ENCODE data around the gene ANKRD34A. TPM values are rescaled to one million over a fixed set of nuclear protein-coding genes. Genes with fewer than 3 reads are reported as not detected.

Gene ANKRD34A
- polyA plus RNA-seq (ENCODE audit: insufficient read length in 10 of 10), result 1 to 10 TPM in 6 of 10 donors, under 1 TPM in 4; 0.73 to 1.4 (median 1.1) TPM
- long read RNA-seq, donor 1, partial matches to known transcripts, result 60 of 60 reads
- long read RNA-seq, donor 1, other reads (novel, unspliced or antisense), result 0 of 60 reads
- long read RNA-seq, donor 2, partial matches to known transcripts, result 85 of 102 reads
- long read RNA-seq, donor 2, other reads (novel, unspliced or antisense), result 17 of 102 reads
- long read RNA-seq, donor 3, result 0 reads
- long read RNA-seq, donor 4, partial matches to known transcripts, result 62 of 82 reads
- long read RNA-seq, donor 4, other reads (novel, unspliced or antisense), result 20 of 82 reads
- long read RNA-seq, donor 5, partial matches to known transcripts, result 88 of 108 reads
- long read RNA-seq, donor 5, other reads (novel, unspliced or antisense), result 20 of 108 reads
- long read RNA-seq, donor 6, result 0 reads
- long read RNA-seq, donor 7, partial matches to known transcripts, result 32 of 66 reads
- long read RNA-seq, donor 7, other reads (novel, unspliced or antisense), result 34 of 66 reads
- long read RNA-seq, donor 8, result 0 reads
- long read RNA-seq, donor 9, result 0 reads

- peak; percentile 94 to 98 (median 94) for DNase-seq
Observed at GRCh38 chr1:145964328-145965118, at the start of gene ANKRD34A, which contains the start of gene POLR3GL. Gene ANKRD34A (minus strand): TSS chr1:145964575. CDS start chr1:145961759, 2,816 bp downstream. Gene POLR3GL (plus strand): TSS chr1:145964690. CDS start chr1:145974866, 10,176 bp downstream.

GRCh38 chr1:146013559-146013922, 49.2 kb upstream of the ANKRD34A start:
- no peak for DNase-seq

GRCh38 chr1:146012703-146013558, 48.6 kb upstream of the ANKRD34A start:
- peak; percentile 76 to 83 (median 83) for DNase-seq

- no peak for DNase-seq
Observed at GRCh38 chr1:146010126-146010738, 45.9 kb upstream of the ANKRD34A start.

- DNase-seq, result no peak
Observed at GRCh38 chr1:146007489-146008133, 43.2 kb upstream of the ANKRD34A start.

- no peak for DNase-seq
Observed at GRCh38 chr1:146001709-146002108, 37.3 kb upstream of the ANKRD34A start.

GRCh38 chr1:145999321-146000024, 35.1 kb upstream of the ANKRD34A start:
- DNase-seq, result no peak

- no peak for DNase-seq
Observed at GRCh38 chr1:145997718-145998023, 33.3 kb upstream of the ANKRD34A start.

GRCh38 chr1:145997016-145997717, 32.8 kb upstream of the ANKRD34A start:
- DNase-seq, result no peak

GRCh38 chr1:145996433-145997015, 32.1 kb upstream of the ANKRD34A start, which contains the start of gene TXNIP:
Gene TXNIP (minus strand): TSS chr1:145996579. CDS start chr1:145996266, 313 bp downstream.
- peak; percentile 99 for DNase-seq

- DNase-seq, result no peak
Observed at GRCh38 chr1:145995964-145996432, 31.6 kb upstream of the ANKRD34A start.

- no peak for DNase-seq
Observed at GRCh38 chr1:145995148-145995881, 30.9 kb upstream of the ANKRD34A start.

- DNase-seq, result no peak
Observed at GRCh38 chr1:145994391-145995120, 30.2 kb upstream of the ANKRD34A start.

GRCh38 chr1:145993618-145994390, 29.4 kb upstream of the ANKRD34A start:
- no peak for DNase-seq

GRCh38 chr1:145992958-145993617, 28.7 kb upstream of the ANKRD34A start:
- no peak for DNase-seq

GRCh38 chr1:145992502-145992936, 28.1 kb upstream of the ANKRD34A start:
- DNase-seq, result peak in 1 of 3 donors; percentile 13

All from muscle of back (tissue), 13 donors.